HFFc6 (cell line): ENCODE data around the gene DACH1. TPM values are rescaled to one million over a fixed set of nuclear protein-coding genes. Genes with fewer than 3 reads are reported as not detected.
A peak's percentile ranks its signal among the peaks of the same experiment; 100 is the strongest.

ENCODE experiments used
- DNase-seq: peaks from one replicate; pipeline ENCODE4 v3.0.0-alpha.2; 2018
- H3K27ac Mint-ChIP-seq: 2 replicates; pipeline ENCODE4 v1.8.0; 2020; ENCODE audit warnings: mild to moderate bottlenecking, mixed read lengths
- H3K27me3 Mint-ChIP-seq: 2 replicates; pipeline ENCODE4 v1.8.0; 2021; ENCODE audit warnings: mild to moderate bottlenecking, moderate library complexity, mixed read lengths; ENCODE audit not compliant: insufficient read depth
- H3K36me3 Mint-ChIP-seq: 2 replicates; pipeline ENCODE4 v1.8.0; 2021; ENCODE audit warnings: low read depth, mixed read lengths
- H3K4me1 Mint-ChIP-seq: 2 replicates; pipeline ENCODE4 v1.8.0; 2020; ENCODE audit warnings: low read depth, mixed read lengths
- H3K4me3 Mint-ChIP-seq: 2 replicates; pipeline ENCODE4 v1.8.0; 2020; ENCODE audit warnings: mild to moderate bottlenecking, moderate library complexity, mixed read lengths
- H3K9me3 Mint-ChIP-seq: 2 replicates; pipeline ENCODE4 v1.8.0; 2020; ENCODE audit warnings: mild to moderate bottlenecking, mixed read lengths
- CTCF ChIP-seq: fragments of 200-600 bp; sonication (generic); IDR thresholded peaks from 2 replicates; pipeline ENCODE4 v1.5.0; 2021; ENCODE audit warnings: antibody characterized with exemption, mild to moderate bottlenecking
- total RNA-seq, 6 experiments: library from RNA; stranded (reverse); fragmentation: NEBNext Ultra II Directional; extraction: Animal tissue kit (Norgen Biotek cat#: 25700); gene quantifications; 2 replicates in 1 of 6; 3 replicates in 5 of 6; pipeline ENCODE4 v1.2.3, GENCODE V29; 2021

Gene DACH1
- total RNA-seq, 6 experiments from 2014 or later, result not detected

DNA sequence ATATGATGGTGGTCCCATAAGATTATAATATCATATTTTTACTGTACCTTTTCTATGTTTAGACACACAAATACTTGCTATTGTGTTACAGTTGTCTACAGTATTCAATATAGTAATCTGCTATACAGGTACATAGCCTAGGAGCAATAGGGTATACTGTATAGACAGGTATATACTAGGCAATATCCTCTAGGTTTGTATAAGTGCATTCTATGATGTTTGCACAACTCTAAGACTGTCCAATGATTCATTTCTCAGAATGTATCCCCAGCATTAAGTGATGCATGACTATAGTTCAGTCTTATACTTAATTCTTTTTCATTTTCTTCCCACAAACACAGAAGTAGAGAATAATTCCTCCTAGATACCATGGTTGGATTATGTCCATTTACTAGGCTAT is 383.3 kb downstream of the DACH1 start:
- Mint-ChIP-seq H3K4me1 (no peaks in the 10 kb centered on the region), H3K27ac (no peak overlapping the region), H3K9me3 (no peaks in the 10 kb centered on the region; the same call in 1 of the 2 replicates), H3K36me3 (no peaks in the 10 kb centered on the region), H3K4me3 (no peak overlapping the region), H3K27me3 (no peaks in the 10 kb centered on the region; the same call in 1 of the 2 replicates)
- no peak for DNase-seq
- TF ChIP-seq CTCF, result no peak

DNA sequence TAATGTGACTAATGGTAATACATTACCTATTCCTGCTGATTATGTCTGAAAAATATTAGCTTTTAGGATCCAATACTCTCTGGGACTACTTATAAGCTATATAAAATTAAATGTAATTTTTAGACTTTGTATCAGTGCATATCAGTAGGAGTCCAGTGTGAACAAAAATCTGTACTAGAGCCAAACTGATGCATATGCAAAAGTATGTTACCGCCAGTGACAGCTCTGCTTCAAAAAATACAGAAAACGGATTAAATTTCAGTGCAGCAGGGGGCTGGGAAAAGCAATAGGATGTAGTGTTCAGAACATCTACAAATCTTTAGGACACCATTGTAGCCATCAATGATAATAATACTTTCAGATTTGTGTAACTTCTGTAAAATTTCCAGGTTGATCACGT is 385.5 kb downstream of the DACH1 start:
- no peak overlapping the region for H3K27ac Mint-ChIP-seq
- H3K9me3 Mint-ChIP-seq, result peaks cover 5% of the 10 kb centered on the region; the same call in 1 of the 2 replicates
- DNase-seq, result no peak
- no peak overlapping the region for H3K4me3 Mint-ChIP-seq
- no peaks in the 10 kb centered on the region for H3K4me1 Mint-ChIP-seq
- TF ChIP-seq CTCF, result no peak
- H3K27me3 Mint-ChIP-seq, result no peaks in the 10 kb centered on the region; the same call in 1 of the 2 replicates
- H3K36me3 Mint-ChIP-seq, result no peaks in the 10 kb centered on the region

- TF ChIP-seq CTCF, result no peak
- peaks cover 5% of the 10 kb centered on the region; the same call in 1 of the 2 replicates for H3K9me3 Mint-ChIP-seq
- no peak for DNase-seq
- H3K36me3 Mint-ChIP-seq, result no peaks in the 10 kb centered on the region
- no peak overlapping the region for H3K4me3 Mint-ChIP-seq
- no peaks in the 10 kb centered on the region; the same call in 1 of the 2 replicates for H3K27me3 Mint-ChIP-seq
- no peak overlapping the region for H3K27ac Mint-ChIP-seq
- no peaks in the 10 kb centered on the region for H3K4me1 Mint-ChIP-seq
Observed at GRCh38 chr13:71481046-71481445, 386.0 kb downstream of the DACH1 start.

DNA sequence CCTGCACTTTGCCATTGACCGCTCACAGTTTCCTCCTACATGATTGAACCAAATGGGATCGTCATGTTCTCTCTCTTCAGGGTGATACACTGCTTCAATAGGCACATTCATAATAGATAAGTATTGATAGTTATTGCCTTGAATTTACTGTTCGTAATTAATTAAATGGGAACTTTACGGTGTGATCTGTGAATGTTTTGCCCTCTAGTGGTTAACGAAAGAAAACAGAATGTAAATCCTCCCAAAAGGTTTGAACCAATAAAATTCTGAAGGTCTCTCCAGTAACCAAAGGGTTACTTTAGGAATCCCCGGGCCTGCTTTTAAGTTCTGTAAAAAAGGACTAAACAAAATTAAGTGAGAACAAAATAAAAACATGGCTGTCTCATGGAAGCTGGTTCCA is 389.3 kb downstream of the DACH1 start:
- Mint-ChIP-seq H3K4me3 (no peak overlapping the region), H3K27me3 (no peaks in the 10 kb centered on the region), H3K9me3 (peaks cover 6% of the 10 kb centered on the region), H3K27ac (no peak overlapping the region), H3K4me1 (no peaks in the 10 kb centered on the region), H3K36me3 (no peaks in the 10 kb centered on the region)
- TF ChIP-seq CTCF, result peak; percentile 54
- no peak for DNase-seq

DNA sequence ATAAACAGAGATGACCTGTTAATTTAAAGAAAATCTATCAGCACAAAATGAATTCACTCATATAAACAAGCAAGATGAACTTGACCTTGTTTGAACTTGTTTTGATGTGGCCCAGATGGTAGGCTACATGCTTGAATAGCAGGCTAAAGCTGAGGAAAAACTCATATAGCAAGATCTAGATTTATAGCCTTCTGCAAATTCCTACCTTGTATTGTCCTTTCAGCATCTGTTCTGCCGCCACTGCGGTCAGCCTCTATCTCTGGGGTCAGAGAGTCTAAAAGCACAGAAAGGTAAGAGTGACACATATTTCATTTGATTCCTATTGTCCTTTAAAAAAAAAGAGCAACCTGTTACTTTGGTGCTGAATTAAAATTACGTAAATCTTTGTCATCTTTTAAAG is 392.1 kb downstream of the DACH1 start:
- peaks cover 2% of the 10 kb centered on the region; the same call in 1 of the 2 replicates for H3K27me3 Mint-ChIP-seq
- peaks cover 7% of the 10 kb centered on the region for H3K36me3 Mint-ChIP-seq
- H3K4me3 Mint-ChIP-seq, result no peak overlapping the region
- DNase-seq, result no peak
- peaks cover 27% of the 10 kb centered on the region for H3K9me3 Mint-ChIP-seq
- no peak overlapping the region for H3K27ac Mint-ChIP-seq
- no peaks in the 10 kb centered on the region for H3K4me1 Mint-ChIP-seq
- no peak for TF ChIP-seq CTCF

GRCh38 chr13:71469626-71470025 is 397.4 kb downstream of the DACH1 start:
- no peak for TF ChIP-seq CTCF
- Mint-ChIP-seq H3K27me3 (peaks cover 2% of the 10 kb centered on the region), H3K4me3 (no peak overlapping the region), H3K9me3 (peaks cover 26% of the 10 kb centered on the region), H3K36me3 (peaks cover 7% of the 10 kb centered on the region), H3K4me1 (no peaks in the 10 kb centered on the region), H3K27ac (no peak overlapping the region)
- DNase-seq, result no peak
